Tibial artery (tissue), 4 donors: Measurements from ENCODE around the gene SCG3.
"Not testable (repeated sequence)": the region's sequence is repeated elsewhere in the genome, so short reads cannot be mapped to it uniquely, and the experiment has no call there.

Source experiments
- DNase-seq, 2 donors: peaks; one replicate each; pipeline ENCODE4 v3.0.0-alpha.2; 2019
- H3K27ac ChIP-seq, 2 donors: fragments of 200-600 bp; sonication (generic) in 1 of 2; 1 replicate in 1 of 2; 2 replicates in 1 of 2; pipeline ENCODE4 v1.5.1; 2018 to 2019; ENCODE audit warnings: mild to moderate bottlenecking in 1 of 2
- H3K27me3 ChIP-seq, 2 donors: fragments of 200-600 bp; sonication (generic) in 1 of 2; one replicate each; pipeline versions ENCODE4 v1.5.1 to v1.6.0; 2016 to 2019
- H3K36me3 ChIP-seq, 3 donors: fragments of 200-600 bp; sonication (generic) in 2 of 3; one replicate each; pipeline ENCODE4 v1.5.1; 2016 to 2019; ENCODE audit warnings: mild to moderate bottlenecking in 2 of 3
- H3K4me1 ChIP-seq, 4 donors: fragments of 200-600 bp; sonication (generic) in 2 of 4; 1 replicate in 3 of 4; 2 replicates in 1 of 4; pipeline ENCODE4 v1.5.1; 2016 to 2019
- H3K4me3 ChIP-seq, 2 donors: fragments of 200-600 bp; sonication (generic) in 1 of 2; 1 replicate in 1 of 2; 2 replicates in 1 of 2; pipeline ENCODE4 v1.5.1; 2018 to 2019; ENCODE audit warnings: mild to moderate bottlenecking in 2 of 2
- H3K9me3 ChIP-seq, 3 donors: fragments of 200-600 bp; sonication (generic) in 1 of 3; one replicate each; pipeline ENCODE4 v1.5.1; 2016 to 2019
- intact Hi-C: fragments of 100-400 bp; cut with DNase I; formaldehyde crosslinking; loops from one replicate; pipeline ENCODE4 v1.15.0; 2023; ENCODE audit warnings: low total_unique reads
- TF ChIP-seq, protein P1 (sequence below), 2 experiments: fragments of 200-600 bp in 1 of 2; fragments of 450-650 bp in 1 of 2; IDR thresholded peaks; one replicate each; pipeline ENCODE4 v1.5.1; 2017 to 2019; ENCODE audit warnings: antibody characterized with exemption in 2 of 2, mild to moderate bottlenecking in 1 of 2, moderate library complexity in 1 of 2

SCG3 gene

DNA sequence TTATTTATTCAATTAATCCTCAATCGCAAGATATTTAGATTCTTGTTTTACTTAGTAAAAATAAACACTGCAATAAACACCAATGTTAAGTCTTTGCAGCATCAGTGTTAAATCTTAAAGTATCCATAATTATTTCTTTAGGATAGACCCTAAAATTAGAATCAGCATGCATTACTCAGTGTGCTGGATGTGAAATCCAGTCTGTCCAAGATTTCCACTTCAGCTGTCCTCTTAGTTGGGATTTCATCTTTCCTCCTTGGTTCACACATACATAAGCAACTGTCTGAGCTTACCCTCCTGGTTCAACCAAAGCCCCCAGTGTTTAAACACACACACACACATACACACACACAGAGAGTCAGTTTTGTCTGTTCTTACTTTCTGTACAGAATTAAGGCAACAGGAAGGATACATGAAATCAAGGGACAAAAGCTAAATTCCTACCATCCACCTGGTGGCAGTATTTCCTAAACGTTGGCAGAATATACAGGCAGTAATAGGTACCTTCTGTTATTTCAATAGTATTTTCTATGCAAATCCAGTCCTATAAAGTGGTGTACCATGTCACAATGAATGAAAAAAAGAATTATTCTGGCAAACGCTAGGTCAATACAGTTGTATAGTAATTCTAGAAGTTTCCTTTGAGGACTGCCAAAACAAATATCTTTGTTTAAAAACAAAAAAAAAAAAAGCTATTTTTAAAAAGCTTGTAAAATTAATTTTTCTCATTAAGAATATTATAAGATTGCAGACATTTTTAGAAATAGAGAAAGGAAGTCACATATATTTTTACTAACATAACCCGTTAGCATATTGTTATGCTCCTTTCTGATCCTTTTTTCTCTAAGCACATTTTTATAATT, 31.4 kb upstream of the SCG3 start:
- intact Hi-C loops = loop anchor here (2.0 kb wide), 1 partner anchor 127 kb away; no protein-coding TSS in a partner anchor
- no peaks in the 10 kb centered on the region for H3K27me3 ChIP-seq
- peak in 1 of 2 donors; percentile 22 for DNase-seq
- no peak overlapping the region for H3K4me3 ChIP-seq
- no peak overlapping the region for H3K27ac ChIP-seq
- H3K4me1 ChIP-seq = no peaks in the 10 kb centered on the region
- TF ChIP-seq, protein P1, sequence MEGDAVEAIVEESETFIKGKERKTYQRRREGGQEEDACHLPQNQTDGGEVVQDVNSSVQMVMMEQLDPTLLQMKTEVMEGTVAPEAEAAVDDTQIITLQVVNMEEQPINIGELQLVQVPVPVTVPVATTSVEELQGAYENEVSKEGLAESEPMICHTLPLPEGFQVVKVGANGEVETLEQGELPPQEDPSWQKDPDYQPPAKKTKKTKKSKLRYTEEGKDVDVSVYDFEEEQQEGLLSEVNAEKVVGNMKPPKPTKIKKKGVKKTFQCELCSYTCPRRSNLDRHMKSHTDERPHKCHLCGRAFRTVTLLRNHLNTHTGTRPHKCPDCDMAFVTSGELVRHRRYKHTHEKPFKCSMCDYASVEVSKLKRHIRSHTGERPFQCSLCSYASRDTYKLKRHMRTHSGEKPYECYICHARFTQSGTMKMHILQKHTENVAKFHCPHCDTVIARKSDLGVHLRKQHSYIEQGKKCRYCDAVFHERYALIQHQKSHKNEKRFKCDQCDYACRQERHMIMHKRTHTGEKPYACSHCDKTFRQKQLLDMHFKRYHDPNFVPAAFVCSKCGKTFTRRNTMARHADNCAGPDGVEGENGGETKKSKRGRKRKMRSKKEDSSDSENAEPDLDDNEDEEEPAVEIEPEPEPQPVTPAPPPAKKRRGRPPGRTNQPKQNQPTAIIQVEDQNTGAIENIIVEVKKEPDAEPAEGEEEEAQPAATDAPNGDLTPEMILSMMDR (IDR thresholded peaks at IDR 0.05) = peak; percentile 68 to 76
- no peaks in the 10 kb centered on the region for H3K9me3 ChIP-seq
- no peaks in the 10 kb centered on the region for H3K36me3 ChIP-seq

DNA sequence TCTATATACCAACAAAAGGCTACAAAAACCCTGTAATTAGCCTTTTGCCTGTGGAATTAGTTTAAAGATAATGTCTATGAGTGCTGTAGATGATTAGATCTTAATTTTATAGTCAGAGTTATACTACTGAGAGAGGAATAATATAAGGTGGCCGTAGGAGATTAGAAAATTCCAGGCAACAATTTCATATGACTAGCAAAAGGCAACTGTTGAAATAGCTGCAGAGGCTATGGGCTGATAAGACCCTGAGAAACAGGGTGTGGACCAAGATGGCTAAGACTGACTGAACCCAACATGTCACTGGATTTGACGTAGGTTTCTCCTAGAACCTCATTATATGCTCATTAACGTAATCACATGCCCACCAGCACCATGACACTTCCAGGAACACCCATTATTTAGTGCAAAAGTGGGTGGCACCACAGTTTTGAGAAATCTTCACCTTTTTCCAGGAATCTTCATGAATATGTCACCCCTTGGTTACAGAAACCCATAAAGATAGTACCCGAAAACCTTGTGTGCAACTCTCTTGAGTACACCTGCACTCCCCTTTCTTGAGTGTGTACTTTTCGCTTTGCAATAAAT, 29.1 kb upstream of the SCG3 start:
- no peaks in the 10 kb centered on the region for H3K4me1 ChIP-seq
- TF ChIP-seq, protein P1 (IDR thresholded peaks at IDR 0.05) = no peak
- H3K36me3 ChIP-seq = no peaks in the 10 kb centered on the region
- H3K9me3 ChIP-seq = no peaks in the 10 kb centered on the region
- H3K27me3 ChIP-seq = no peaks in the 10 kb centered on the region
- H3K4me3 ChIP-seq = no peak overlapping the region
- no peak overlapping the region for H3K27ac ChIP-seq
- intact Hi-C loops = no loop called here
- no peak for DNase-seq

DNA sequence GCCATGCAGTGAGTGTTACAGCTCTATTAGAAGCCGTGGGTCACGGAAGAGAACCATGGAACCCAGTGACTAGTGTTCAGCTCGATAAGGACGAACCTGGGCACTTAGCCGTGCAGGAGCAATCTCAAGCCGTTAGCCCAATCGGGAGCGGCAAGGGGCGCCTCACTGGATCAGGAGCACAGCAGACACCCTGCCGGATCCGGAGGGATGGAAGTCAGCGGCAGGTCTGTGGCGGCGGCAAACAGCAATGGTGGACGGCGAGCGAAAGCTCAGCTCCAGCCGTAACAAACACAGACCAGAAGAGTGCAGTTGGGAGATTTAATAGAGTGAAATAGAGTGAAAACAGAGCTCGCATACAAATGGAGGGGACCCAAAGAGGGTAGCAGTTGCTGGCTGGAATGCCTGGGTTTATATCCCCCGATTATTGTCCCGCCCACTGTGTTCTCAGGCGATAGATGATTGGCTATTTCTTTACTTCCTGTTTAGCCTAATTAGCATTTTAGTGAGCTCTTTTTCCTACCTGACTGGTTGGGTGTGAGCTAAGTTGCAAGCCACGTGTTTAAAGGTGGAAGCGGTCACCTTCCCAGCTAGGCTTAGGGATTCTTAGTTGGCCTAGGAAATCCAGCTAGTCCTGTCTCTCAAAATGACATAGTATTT, 25.8 kb upstream of the SCG3 start:
- H3K27ac ChIP-seq, H3K27me3 ChIP-seq, H3K36me3 ChIP-seq, H3K4me3 ChIP-seq, H3K9me3 ChIP-seq, intact Hi-C loops, DNase-seq, H3K4me1 ChIP-seq: not testable (repeated sequence)

DNA sequence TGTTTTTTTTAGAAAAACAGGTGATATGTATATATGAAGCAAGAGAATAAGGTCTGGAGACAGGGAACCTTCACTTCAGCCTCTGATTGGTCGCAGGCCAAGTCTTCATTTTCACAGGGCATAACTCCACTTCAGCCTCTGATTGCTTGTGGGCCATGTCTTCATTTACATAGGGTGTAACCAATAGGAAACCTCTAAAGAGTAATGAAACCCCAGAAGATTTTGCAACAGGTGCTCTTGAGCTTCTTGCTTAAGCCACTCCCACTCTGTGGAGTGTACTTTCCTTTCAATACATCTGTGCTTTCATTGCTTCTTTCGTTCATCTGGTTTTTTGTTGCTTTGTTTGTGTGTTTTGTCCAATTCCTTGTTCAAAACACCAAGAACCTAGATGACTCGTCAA, 22.6 kb upstream of the SCG3 start:
- DNase-seq = no peak
- intact Hi-C loops = no loop called here
- TF ChIP-seq, protein P1 (IDR thresholded peaks at IDR 0.05) = no peak
- Histone ChIP-seq H3K36me3 (no peaks in the 10 kb centered on the region), H3K27me3 (no peaks in the 10 kb centered on the region), H3K27ac (no peak overlapping the region), H3K4me3 (no peak overlapping the region), H3K9me3 (no peaks in the 10 kb centered on the region), H3K4me1 (no peaks in the 10 kb centered on the region)

DNA sequence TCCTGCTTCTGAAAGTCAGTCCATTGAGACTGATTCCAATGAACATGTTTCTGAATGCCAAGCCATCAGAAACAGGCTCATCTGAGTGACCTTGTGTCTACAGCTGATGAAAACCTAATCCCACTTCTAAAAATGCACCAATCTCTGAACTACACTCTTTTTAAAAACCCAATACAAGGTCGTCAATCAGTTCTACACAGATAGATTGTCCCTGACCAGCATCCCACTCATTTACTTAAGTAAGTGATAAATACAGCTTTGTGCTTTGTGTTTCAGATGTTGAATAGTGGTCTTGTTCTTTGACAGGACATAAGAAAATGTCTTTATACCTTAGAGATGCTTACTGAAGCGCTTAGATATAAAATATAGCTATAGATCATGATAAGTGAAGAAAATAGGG, 20.2 kb upstream of the SCG3 start:
- Histone ChIP-seq H3K27ac (no peak overlapping the region), H3K36me3 (no peaks in the 10 kb centered on the region), H3K4me1 (no peaks in the 10 kb centered on the region), H3K4me3 (no peak overlapping the region), H3K27me3 (no peaks in the 10 kb centered on the region), H3K9me3 (no peaks in the 10 kb centered on the region)
- intact Hi-C loops = no loop called here
- no peak for DNase-seq
- TF ChIP-seq, protein P1 (IDR thresholded peaks at IDR 0.05) = no peak

DNA sequence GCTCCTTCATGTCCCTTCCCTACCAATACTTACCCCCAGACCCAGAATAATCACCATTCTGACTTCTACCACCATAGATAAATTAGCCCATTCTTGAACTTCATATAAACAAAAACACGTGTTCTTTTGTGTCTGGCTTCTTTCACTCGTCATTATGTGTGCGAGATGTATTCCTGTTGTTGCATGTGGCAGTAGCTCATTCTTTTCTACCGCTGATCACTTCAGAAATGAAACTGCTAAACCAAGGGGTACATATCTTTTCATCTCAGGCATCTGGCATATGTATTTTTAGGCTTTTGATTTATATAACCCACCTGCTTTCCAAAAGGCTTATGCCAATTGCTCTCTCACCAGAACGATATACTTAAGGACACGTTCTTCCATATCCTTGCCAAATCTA, 13.8 kb upstream of the SCG3 start:
- Histone ChIP-seq H3K4me1 (no peaks in the 10 kb centered on the region), H3K4me3 (no peak overlapping the region), H3K27me3 (peaks cover 0 to 7% of the 10 kb centered on the region in 2 donors), H3K36me3 (no peaks in the 10 kb centered on the region), H3K9me3 (no peaks in the 10 kb centered on the region), H3K27ac (no peak overlapping the region)
- intact Hi-C loops = no loop called here
- DNase-seq = no peak
- TF ChIP-seq, protein P1 (IDR thresholded peaks at IDR 0.05) = no peak
